GM12872 (cell line): Measurements from ENCODE around the gene EOMES.

Source experiments
- CTCF ChIP-seq: IDR thresholded peaks from 3 replicates; pipeline ENCODE4 v1.5.1; 2011; ENCODE audit warnings: low read depth, mild to moderate bottlenecking, low read length, moderate library complexity; ENCODE audit not compliant: insufficient read depth

EOMES gene

DNA sequence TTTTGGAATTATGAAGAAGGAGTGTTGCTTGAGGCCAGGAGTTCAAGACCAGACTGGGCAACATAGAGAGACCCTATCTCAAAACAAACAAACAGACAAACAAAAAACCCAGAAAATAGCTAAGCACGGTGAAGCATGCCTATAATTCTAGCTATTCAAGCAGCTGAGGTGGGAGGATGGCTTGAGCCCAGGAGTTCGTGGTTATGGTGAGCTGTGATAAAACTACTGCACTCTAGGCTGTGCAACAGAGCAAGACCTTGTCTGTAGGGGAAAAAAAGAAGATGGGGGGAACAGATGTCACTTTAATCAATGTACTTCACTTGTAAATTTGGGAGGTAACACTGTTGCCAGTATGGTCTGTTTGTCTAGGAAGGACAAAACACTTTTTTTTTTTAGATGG lies 18.7 kb upstream of the EOMES start:
- TF ChIP-seq CTCF: no peak

DNA sequence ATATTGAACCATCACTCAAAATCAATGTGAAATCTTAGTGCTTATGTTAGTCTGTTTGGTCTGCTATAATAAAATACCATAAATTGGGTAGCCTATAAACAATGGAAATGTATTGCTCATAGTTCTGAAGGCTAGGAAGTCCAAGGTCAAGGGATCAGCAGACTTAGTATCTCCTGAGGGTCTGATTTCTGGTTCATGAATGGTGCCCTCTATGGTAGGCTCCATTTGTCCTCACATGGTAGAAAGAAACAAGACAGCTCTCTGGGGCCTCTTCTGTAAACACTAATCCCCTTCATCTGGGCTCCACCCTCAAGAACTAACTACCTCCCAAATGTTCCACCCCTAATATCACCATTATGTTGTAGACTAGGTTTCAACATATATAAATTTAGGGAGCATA lies 15.0 kb upstream of the EOMES start:
- no peak for TF ChIP-seq CTCF

DNA sequence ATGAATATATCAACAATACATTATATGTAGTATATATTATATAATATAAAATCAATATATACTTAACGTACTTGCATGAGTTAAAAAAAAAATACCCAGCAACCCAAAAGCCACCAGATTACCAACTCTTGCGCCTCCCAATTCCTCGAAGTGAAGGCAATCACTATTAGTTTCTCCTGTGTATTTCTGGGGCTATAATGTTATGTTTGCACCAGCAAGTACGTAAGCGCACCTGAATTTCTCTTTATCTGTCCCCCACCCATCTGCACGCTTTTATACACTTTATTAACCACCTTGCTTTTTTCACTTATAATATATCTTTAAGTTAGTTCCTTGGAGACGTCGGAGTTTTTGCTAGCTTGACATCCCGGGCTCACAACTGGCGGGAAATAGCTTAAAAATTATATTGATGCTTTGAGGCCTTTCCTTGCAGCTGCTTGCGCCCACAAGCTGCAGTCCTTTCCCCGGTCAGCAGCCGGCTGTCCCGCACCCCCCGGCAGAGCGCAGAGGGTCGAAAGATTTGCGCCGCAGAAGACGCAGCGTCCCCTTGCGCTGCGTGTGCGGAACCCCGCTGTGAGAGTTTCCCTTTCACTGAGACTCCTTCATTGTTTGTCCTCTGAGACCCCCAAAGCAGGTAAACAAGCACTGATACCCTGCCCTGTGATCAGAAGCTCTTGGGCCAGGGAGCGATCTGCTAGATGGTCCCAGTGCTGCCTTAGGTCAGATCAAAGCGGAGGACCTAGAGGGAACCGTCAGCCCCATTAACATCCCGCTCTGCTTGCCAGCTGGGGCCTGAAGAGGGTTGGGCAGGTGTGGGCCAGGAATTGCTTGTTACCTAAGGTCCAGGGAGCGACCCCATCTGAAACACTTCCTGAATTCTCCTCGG lies 8.9 kb upstream of the EOMES start:
- TF ChIP-seq CTCF: no peak

DNA sequence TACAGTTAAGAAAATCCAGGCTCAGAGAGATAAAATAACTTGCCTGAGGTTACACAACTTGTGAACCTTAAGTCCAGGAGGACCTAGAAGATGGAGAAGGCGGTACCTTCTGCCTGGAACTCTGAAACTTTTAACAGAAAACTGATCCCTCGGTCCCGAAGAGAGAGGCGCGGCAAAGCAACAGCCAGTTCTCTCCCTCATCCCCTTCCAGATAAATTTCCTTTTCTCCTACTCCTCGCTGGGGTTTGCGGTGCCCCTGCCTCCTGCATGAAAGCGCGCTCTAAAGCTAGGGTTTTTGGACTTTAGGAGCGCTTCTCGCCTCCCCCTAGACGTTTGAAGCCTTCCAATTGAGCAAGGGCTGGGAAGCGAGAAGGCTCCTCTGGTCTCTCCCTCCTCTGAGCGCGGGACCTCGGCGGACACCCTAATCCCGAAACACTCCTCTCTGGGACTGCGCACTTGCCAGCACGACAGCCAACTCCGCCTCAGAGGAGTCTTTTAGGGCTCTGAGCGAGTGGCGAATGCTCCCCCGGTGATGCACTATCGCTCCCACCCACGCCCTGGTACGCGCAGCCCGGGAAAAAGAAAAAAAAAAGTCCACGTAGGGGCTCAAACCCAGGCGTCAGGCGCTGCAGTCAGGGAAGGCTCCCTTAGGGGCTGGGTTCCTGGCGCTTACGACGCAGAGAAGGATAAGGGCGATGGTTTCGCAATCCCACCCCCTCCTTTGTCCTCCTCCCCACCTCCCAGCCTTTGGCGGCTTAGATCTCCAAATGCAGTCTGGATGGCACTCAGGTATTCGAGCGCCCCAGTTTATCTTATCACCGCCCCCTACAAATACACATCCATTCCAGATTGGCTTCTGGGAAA lies 7.9 kb upstream of the EOMES start:
- no peak for TF ChIP-seq CTCF

GRCh38 chr3:27729325-27729724 lies 7.2 kb upstream of the EOMES start:
- TF ChIP-seq CTCF: no peak

DNA sequence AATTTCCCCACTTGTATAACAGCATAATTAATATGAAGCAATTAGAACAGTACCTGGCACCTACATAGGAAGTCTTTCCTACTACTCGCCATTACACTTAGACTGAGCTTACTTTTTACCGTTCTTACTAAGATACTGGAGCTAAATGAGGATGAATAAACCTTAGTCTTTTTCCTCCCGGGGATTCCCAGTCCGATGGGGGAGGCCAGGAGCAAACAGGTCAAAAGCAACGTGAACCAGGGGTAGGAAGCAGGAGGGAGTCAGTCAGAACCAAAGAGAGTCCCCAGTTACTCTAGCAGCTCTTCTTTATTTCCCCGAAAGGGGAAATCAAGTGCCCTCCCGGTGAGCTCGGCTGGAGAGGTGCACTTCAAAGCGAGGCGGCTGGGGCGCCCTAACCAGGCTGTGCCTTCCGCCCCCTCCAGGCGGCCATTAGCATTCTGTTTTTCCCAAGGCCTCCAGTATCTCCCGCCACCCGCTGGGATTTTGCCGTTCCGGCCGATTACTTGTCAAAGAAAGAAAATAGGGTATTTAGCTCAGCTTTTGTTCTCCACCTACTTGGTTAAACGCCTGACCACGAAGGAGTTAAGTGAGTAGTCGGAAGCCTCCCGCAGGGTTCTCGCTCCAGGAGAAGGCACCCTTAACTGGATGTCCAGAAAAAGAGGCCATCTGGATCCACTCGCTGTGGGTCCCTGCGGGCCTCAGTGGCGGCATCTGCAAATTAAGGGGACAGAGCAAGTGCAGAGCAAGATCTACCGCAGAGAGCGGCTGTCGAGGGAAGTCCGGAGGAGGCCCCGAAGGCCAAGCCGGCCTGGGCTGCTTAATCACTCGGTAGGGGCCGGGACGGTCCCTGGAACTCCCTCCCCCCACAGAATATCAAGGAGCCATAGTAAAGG lies 6.3 kb upstream of the EOMES start:
- peak; percentile 34; the same call in 1 of the 3 replicates for TF ChIP-seq CTCF
